ENCODE data around the gene HTR6.

The HTR6 gene

GRCh38 chr1:19689856-19690255 lies 25.2 kb downstream of the HTR6 start:
- no peak for DNase-seq

GRCh38 chr1:19690342-19690741 lies 25.7 kb downstream of the HTR6 start:
- no peak for DNase-seq

GRCh38 chr1:19694298-19694697 lies 29.6 kb downstream of the HTR6 start:
- no peak for DNase-seq

GRCh38 chr1:19695772-19696171 lies 31.1 kb downstream of the HTR6 start:
- no peak for DNase-seq

- DNase-seq, result no peak
These were observed 32.1 kb downstream of the HTR6 start for GRCh38 chr1:19696820-19697219.

GRCh38 chr1:19698181-19698580 lies 33.5 kb downstream of the HTR6 start:
- DNase-seq, result no peak

GRCh38 chr1:19700079-19700777 lies 35.6 kb downstream of the HTR6 start:
- no peak for DNase-seq

- no peak for DNase-seq
These were observed 38.6 kb downstream of the HTR6 start for GRCh38 chr1:19703280-19703679.

GRCh38 chr1:19704247-19705113 lies 39.8 kb downstream of the HTR6 start:
- DNase-seq, result peak; percentile 55

GRCh38 chr1:19705464-19705863 lies 40.8 kb downstream of the HTR6 start:
- DNase-seq, result no peak

- no peak for DNase-seq
These were observed 41.5 kb downstream of the HTR6 start for GRCh38 chr1:19706136-19706535.

- DNase-seq, result no peak
These were observed 44.0 kb downstream of the HTR6 start for GRCh38 chr1:19708567-19709110.

GRCh38 chr1:19709260-19709793 lies 44.7 kb downstream of the HTR6 start:
- DNase-seq, result no peak

GRCh38 chr1:19710825-19711611 lies 46.3 kb downstream of the HTR6 start:
- no peak for DNase-seq

- no peak for DNase-seq
These were observed 48.3 kb downstream of the HTR6 start for GRCh38 chr1:19712928-19713327.

- peak; percentile 94 for DNase-seq
These were observed 50.9 kb downstream of the HTR6 start for GRCh38 chr1:19715334-19716203.

GRCh38 chr1:19717467-19717866 lies 52.8 kb downstream of the HTR6 start:
- no peak for DNase-seq

GRCh38 chr1:19720174-19720573 lies 55.5 kb downstream of the HTR6 start:
- no peak for DNase-seq

GRCh38 chr1:19720973-19721372 lies 56.3 kb downstream of the HTR6 start:
- DNase-seq, result no peak

GRCh38 chr1:19723874-19724273 lies 59.2 kb downstream of the HTR6 start:
- DNase-seq, result no peak

GRCh38 chr1:19725606-19726005 lies 60.9 kb downstream of the HTR6 start:
- no peak for DNase-seq

All from NCI-H1092 treated with DMSO at 0.1 percent for 48 hours (cell line).